OCI-LY7 (cell line): Measurements from ENCODE around the gene ERMP1. TPM values are rescaled to one million over a fixed set of nuclear protein-coding genes. Genes with fewer than 3 reads are reported as not detected.
A peak's percentile ranks its signal among the peaks of the same experiment; 100 is the strongest.

Source experiments
- BruUV-seq: library from RNA; stranded (reverse); fragments of 400-500 nt; replicated peaks from 2 replicates; lab custom pipeline; 2021; lab: Mats Ljungman, UMichigan
- CTCF ChIA-PET: fragments of 300-600 bp; sonication (Branson Sonifier 250); formaldehyde crosslinking; loops from one replicate; lab custom pipeline; 2022; ENCODE audit warnings: antibody characterized with exemption; ENCODE audit not compliant: unreplicated experiment; lab: Charles Lee
- POLR2A ChIA-PET: fragments of 300-600 bp; sonication (Branson Sonifier 250); formaldehyde crosslinking; loops from one replicate; lab custom pipeline; 2022; ENCODE audit warnings: antibody characterized with exemption; lab: Charles Lee
- DNase-seq: peaks from one replicate; pipeline ENCODE4 v3.0.0-alpha.2; 2015; ENCODE audit warnings: low spot score
- H2AFZ ChIP-seq: fragments of 200-600 bp; sonication (generic), shearing (Covaris generic); 2 replicates; pipeline ENCODE4 v1.6.1; 2014; ENCODE audit warnings: mild to moderate bottlenecking, antibody characterized with exemption, low read length, moderate library complexity
- H3K27ac ChIP-seq: fragments of 200-600 bp; sonication (generic); 2 replicates; pipeline ENCODE4 v1.5.1; 2014; ENCODE audit warnings: mixed run types, low read depth, mild to moderate bottlenecking, moderate library complexity, low read length, inconsistent platforms; ENCODE audit not compliant: poor library complexity, severe bottlenecking
- H3K36me3 ChIP-seq: fragments of 200-600 bp; sonication (generic); 2 replicates; pipeline ENCODE4 v1.6.1; 2014; ENCODE audit warnings: mild to moderate bottlenecking, antibody characterized with exemption, low read length, moderate library complexity, mixed read lengths; ENCODE audit not compliant: insufficient read depth
- H3K4me1 ChIP-seq: fragments of 200-600 bp; sonication (generic); 2 replicates; pipeline ENCODE4 v1.5.1; 2014; ENCODE audit warnings: mild to moderate bottlenecking, low read length; ENCODE audit not compliant: insufficient read depth, poor library complexity, severe bottlenecking
- H3K4me2 ChIP-seq: fragments of 200-600 bp; sonication (generic); 2 replicates; pipeline ENCODE4 v1.6.1; 2014; ENCODE audit warnings: mild to moderate bottlenecking, low read length
- H3K4me3 ChIP-seq: fragments of 200-600 bp; sonication (generic); 2 replicates; pipeline ENCODE4 v1.5.1; 2014; ENCODE audit warnings: mild to moderate bottlenecking, low read depth, low read length; ENCODE audit not compliant: poor library complexity, severe bottlenecking
- H3K79me2 ChIP-seq: fragments of 200-600 bp; sonication (generic); 2 replicates; pipeline ENCODE4 v1.6.1; 2016; ENCODE audit warnings: low read depth, mild to moderate bottlenecking, low read length, moderate library complexity, mixed read lengths; ENCODE audit not compliant: insufficient read depth
- H3K9me2 ChIP-seq: fragments of 200-600 bp; sonication (generic); 2 replicates; pipeline ENCODE4 v1.6.1; 2016; ENCODE audit warnings: mild to moderate bottlenecking, low read length, mixed read lengths; ENCODE audit not compliant: insufficient read depth
- H3K9me3 ChIP-seq: fragments of 200-600 bp; sonication (generic); 2 replicates; pipeline ENCODE4 v1.6.1; 2014; ENCODE audit warnings: mild to moderate bottlenecking, mixed run types, low read length, mixed read lengths
- H4K20me1 ChIP-seq: fragments of 200-600 bp; sonication (generic); 2 replicates; pipeline ENCODE4 v1.6.1; 2014; ENCODE audit warnings: mild to moderate bottlenecking, antibody characterized with exemption, low read length, moderate library complexity, mixed read lengths; ENCODE audit not compliant: insufficient read depth
- EZH2phosphoT487 ChIP-seq: fragments of 200-600 bp; sonication (generic); IDR thresholded peaks from 2 replicates; pipeline ENCODE4 v1.6.1; 2018; ENCODE audit warnings: low read depth, borderline replicate concordance, mild to moderate bottlenecking, mixed run types, antibody characterized with exemption, low read length, moderate library complexity, mixed read lengths
- intact Hi-C: fragments of 100-400 bp; cut with micrococcal nuclease; formaldehyde crosslinking; loops from one replicate; pipeline ENCODE4 v1.10.0; 2022; ENCODE audit not compliant: unreplicated experiment
- total RNA-seq, 2 experiments: library from RNA; depleted of rRNA in 1 of 2; stranded (reverse); fragments of >200 nt in 1 of 2; shearing (Covaris generic) in 1 of 2; gene quantifications; 2 replicates each; pipeline ENCODE4 v1.2.3, GENCODE V29; 2014 to 2022
- TF ChIP-seq, protein P1 (sequence below): fragments of 200-600 bp; sonication (generic); conservative IDR thresholded peaks from 2 replicates; pipeline ENCODE4 v1.5.1; 2014; ENCODE audit warnings: mild to moderate bottlenecking, antibody characterized with exemption, low read length, moderate library complexity, mixed read lengths

The ERMP1 gene
- total RNA-seq, 2 experiments from 2014 or later = 7.9 to 14.6 TPM

DNA sequence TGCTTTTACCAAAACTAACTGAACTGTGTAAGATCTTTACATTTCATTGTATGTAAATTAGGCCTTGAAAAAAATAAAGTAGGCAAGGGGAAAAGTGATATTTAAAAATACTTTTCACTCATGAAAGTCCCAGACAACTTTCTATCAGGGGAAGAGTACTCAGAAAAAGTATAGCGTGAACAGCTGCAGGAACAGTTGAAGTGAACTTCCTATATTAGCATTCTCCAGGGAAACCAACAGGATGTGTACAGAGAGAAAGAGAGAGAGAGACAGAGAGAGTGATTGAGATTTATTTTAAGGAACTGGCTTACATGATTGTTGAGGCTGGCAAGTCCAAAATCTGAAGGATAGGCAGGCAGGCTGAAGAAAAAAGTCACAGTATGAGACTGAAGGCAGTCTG is 42.0 kb downstream of the ERMP1 start:
- Histone ChIP-seq H3K27ac (no peak overlapping the region), H3K9me2 (no peaks in the 10 kb centered on the region), H3K79me2 (no peaks in the 10 kb centered on the region), H3K36me3 (peaks cover 57% of the 10 kb centered on the region), H3K4me2 (no peak overlapping the region; the same call in 1 of the 2 replicates), H3K4me1 (peaks cover 13% of the 10 kb centered on the region), H4K20me1 (0 out of 2 replicates have a peak, but pooled peaks cover 3% of the 10 kb centered on the region), H3K4me3 (no peak overlapping the region), H3K9me3 (no peaks in the 10 kb centered on the region), H2AFZ (no peak overlapping the region)
- peak; percentile 29 for DNase-seq
- ChIA-PET CTCF (no interaction called here), POLR2A (no interaction called here)
- intact Hi-C loops = no loop called here
- no TSS peak for BruUV-seq
- no peak for TF ChIP-seq EZH2phosphoT487
- TF ChIP-seq, protein P1, sequence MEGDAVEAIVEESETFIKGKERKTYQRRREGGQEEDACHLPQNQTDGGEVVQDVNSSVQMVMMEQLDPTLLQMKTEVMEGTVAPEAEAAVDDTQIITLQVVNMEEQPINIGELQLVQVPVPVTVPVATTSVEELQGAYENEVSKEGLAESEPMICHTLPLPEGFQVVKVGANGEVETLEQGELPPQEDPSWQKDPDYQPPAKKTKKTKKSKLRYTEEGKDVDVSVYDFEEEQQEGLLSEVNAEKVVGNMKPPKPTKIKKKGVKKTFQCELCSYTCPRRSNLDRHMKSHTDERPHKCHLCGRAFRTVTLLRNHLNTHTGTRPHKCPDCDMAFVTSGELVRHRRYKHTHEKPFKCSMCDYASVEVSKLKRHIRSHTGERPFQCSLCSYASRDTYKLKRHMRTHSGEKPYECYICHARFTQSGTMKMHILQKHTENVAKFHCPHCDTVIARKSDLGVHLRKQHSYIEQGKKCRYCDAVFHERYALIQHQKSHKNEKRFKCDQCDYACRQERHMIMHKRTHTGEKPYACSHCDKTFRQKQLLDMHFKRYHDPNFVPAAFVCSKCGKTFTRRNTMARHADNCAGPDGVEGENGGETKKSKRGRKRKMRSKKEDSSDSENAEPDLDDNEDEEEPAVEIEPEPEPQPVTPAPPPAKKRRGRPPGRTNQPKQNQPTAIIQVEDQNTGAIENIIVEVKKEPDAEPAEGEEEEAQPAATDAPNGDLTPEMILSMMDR = no peak

DNA sequence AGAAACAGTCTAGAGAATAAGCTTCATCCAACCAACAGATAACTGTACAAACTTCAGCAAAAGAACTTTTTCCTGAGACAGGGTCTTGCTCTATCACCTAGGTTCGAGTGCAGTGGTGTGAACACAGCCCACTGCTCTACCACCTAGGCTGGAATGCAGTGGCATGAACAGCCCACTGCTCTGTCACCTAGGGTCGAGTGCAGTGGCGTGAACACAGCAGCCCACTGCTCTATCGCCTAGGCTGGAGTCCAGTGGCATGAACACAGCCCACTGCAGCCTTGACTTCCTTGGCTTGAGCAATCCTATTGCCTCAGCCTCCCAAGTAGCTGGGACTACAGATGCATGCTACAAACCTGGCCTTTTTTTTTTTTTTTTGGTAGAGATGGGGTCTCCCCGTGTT is 43.4 kb downstream of the ERMP1 start:
- intact Hi-C loops = no loop called here
- Histone ChIP-seq H3K4me3 (no peak overlapping the region), H3K27ac (no peak overlapping the region), H3K36me3 (peaks cover 63% of the 10 kb centered on the region), H3K9me2 (no peaks in the 10 kb centered on the region), H2AFZ (no peak overlapping the region), H3K79me2 (no peaks in the 10 kb centered on the region), H3K9me3 (no peaks in the 10 kb centered on the region), H4K20me1 (0 out of 2 replicates have a peak, but pooled peaks cover 3% of the 10 kb centered on the region), H3K4me1 (peaks cover 13% of the 10 kb centered on the region), H3K4me2 (no peak overlapping the region)
- CTCF ChIA-PET = no interaction called here
- BruUV-seq = no TSS peak
- TF ChIP-seq EZH2phosphoT487 = no peak
- TF ChIP-seq, protein P1 = no peak
- POLR2A ChIA-PET = interaction anchor here (0.9 kb wide), 1 partner anchor 9 kb away, joined by 4 read pairs; no protein-coding TSS in a partner anchor
- DNase-seq = no peak

DNA sequence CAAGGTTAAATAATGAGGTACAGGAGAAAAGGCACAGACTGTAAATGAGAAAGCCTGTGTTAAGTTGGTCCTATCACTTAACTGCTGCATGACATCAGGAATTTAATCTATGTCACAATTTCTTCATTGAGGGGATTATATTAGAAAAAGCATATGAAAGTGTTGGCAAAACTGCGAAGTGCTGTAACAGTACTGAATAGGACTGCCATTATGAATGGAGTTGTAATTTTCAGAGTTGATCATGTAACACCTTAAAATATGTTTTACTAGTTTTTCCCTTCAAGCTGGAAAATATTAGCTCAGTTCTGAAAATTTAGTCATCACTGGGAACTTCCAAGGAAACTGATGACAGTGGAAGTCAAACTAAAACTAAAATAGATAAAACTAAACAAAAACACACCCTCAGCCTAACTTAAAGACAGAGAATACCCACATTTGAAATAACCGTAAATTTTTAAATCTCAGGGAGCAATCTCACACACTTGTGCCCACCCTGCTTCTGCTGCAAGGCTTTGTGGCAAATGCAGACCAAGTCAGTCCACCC is 45.1 kb downstream of the ERMP1 start:
- Histone ChIP-seq H3K4me1 (peaks cover 13% of the 10 kb centered on the region), H3K4me2 (no peak overlapping the region), H3K79me2 (no peaks in the 10 kb centered on the region), H3K9me2 (no peaks in the 10 kb centered on the region), H3K27ac (no peak overlapping the region), H3K4me3 (no peak overlapping the region), H2AFZ (no peak overlapping the region), H3K9me3 (no peaks in the 10 kb centered on the region), H3K36me3 (peaks cover 67% of the 10 kb centered on the region), H4K20me1 (0 out of 2 replicates have a peak, but pooled peaks cover under 1% of the 10 kb centered on the region)
- intact Hi-C loops = no loop called here
- no TSS peak for BruUV-seq
- no peak for DNase-seq
- ChIA-PET CTCF (no interaction called here), POLR2A (no interaction called here)
- TF ChIP-seq EZH2phosphoT487 = no peak
- TF ChIP-seq, protein P1 = no peak
